Endothelial cell of umbilical vein (primary cell): ENCODE measurements around the gene DTX2. TPM values are rescaled to one million over a fixed set of nuclear protein-coding genes. Genes with fewer than 3 reads are reported as not detected.

Source experiments
- BruUV-seq: library from RNA; stranded (reverse); fragments of 400-500 nt; replicated peaks from 2 replicates; lab custom pipeline; 2021; lab: Mats Ljungman, UMichigan
- CTCF ChIA-PET: fragments of 300-600, 350-600 bp; sonication (Branson Sonifier 250); formaldehyde crosslinking; loops from one replicate; lab custom pipeline; 2021; ENCODE audit warnings: antibody characterized with exemption, inconsistent platforms; lab: Charles Lee
- POLR2A ChIA-PET: fragments of 300-600, 350-600 bp; sonication (Branson Sonifier 250); formaldehyde crosslinking; loops from one replicate; lab custom pipeline; 2021; ENCODE audit warnings: antibody characterized with exemption, inconsistent platforms; lab: Charles Lee
- DNase-seq: peaks from one replicate; pipeline ENCODE4 v3.0.0-alpha.2; 2011; ENCODE audit warnings: low read depth, low spot score
- FAIRE-seq: peaks from 2 replicates; lab custom pipeline; 2011; peaks lifted over from hg19 to GRCh38; lab: Jason Lieb, UNC
- H2AFZ ChIP-seq: 2 replicates; pipeline ENCODE4 v1.6.0; 2012; ENCODE audit warnings: low read depth, low read length, control low read depth, inconsistent platforms
- H3K27ac ChIP-seq: 2 replicates; pipeline ENCODE4 v1.5.1; 2011; ENCODE audit warnings: low read depth, mild to moderate bottlenecking, control low read depth, low read length, moderate library complexity; ENCODE audit not compliant: insufficient read depth
- H3K27me3 ChIP-seq, 2 experiments: 2 replicates each; pipeline versions ENCODE4 v1.6.0 to v1.6.1; 2011; ENCODE audit warnings: low read length in 2 of 2, mixed read lengths in 1 of 2; ENCODE audit not compliant: control insufficient read depth in 2 of 2, insufficient read depth in 2 of 2
- H3K36me3 ChIP-seq, 2 experiments: 2 replicates in 1 of 2; 3 replicates in 1 of 2; pipeline ENCODE4 v1.5.1; 2011; ENCODE audit warnings: low read length in 2 of 2, mild to moderate bottlenecking in 1 of 2, moderate library complexity in 1 of 2; ENCODE audit not compliant: control insufficient read depth in 2 of 2, insufficient read depth in 2 of 2; ENCODE audit errors: extremely low read depth in 1 of 2
- H3K4me1 ChIP-seq: 3 replicates; pipeline ENCODE4 v1.5.1; 2011; ENCODE audit warnings: mild to moderate bottlenecking, low read length; ENCODE audit not compliant: control insufficient read depth, insufficient read depth; ENCODE audit errors: extremely low read depth
- H3K4me2 ChIP-seq: 2 replicates; pipeline ENCODE4 v1.6.1; 2011; ENCODE audit warnings: low read length, control low read depth, mixed read lengths; ENCODE audit not compliant: insufficient read depth
- H3K4me3 ChIP-seq, 3 experiments: fragments of 200-600 bp in 1 of 3; sonication (generic), shearing (Covaris generic) in 1 of 3; replicated peaks in 1 of 3; 2 replicates each; pipeline ENCODE4 v1.5.1; 2011 to 2016; ENCODE audit warnings: control low read depth in 3 of 3, low read length in 3 of 3, mild to moderate bottlenecking in 2 of 3, inconsistent platforms in 1 of 3, low read depth in 1 of 3, moderate library complexity in 1 of 3; ENCODE audit not compliant: insufficient read depth in 1 of 3
- H3K79me2 ChIP-seq: 2 replicates; pipeline ENCODE4 v1.6.0; 2012; ENCODE audit warnings: low read length, inconsistent platforms; ENCODE audit not compliant: control insufficient read depth, insufficient read depth
- H3K9ac ChIP-seq: replicated peaks from 2 replicates; pipeline ENCODE3; 2011; ENCODE audit warnings: low read length, control low read depth; ENCODE audit not compliant: insufficient read depth; ENCODE audit errors: extremely low read depth
- H3K9me1 ChIP-seq: replicated peaks from 3 replicates; pipeline ENCODE4 v1.6.0; 2011; ENCODE audit warnings: mild to moderate bottlenecking, low read length; ENCODE audit not compliant: control insufficient read depth, insufficient read depth; ENCODE audit errors: extremely low read depth
- H3K9me3 ChIP-seq: replicated peaks from 2 replicates; pipeline ENCODE4 v1.5.1; 2012; ENCODE audit warnings: low read length, inconsistent platforms; ENCODE audit not compliant: control insufficient read depth, insufficient read depth
- H4K20me1 ChIP-seq: replicated peaks from 2 replicates; pipeline ENCODE3; 2011; ENCODE audit warnings: mild to moderate bottlenecking, low read length; ENCODE audit not compliant: control insufficient read depth, insufficient read depth; ENCODE audit errors: extremely low read depth
- EZH2 ChIP-seq: IDR thresholded peaks from 2 replicates; pipeline ENCODE4 v1.6.1; 2012; ENCODE audit warnings: borderline replicate concordance, low read depth, mild to moderate bottlenecking, moderate library complexity, low read length, inconsistent platforms; ENCODE audit not compliant: severe bottlenecking
- FOS ChIP-seq: IDR thresholded peaks from 2 replicates; pipeline ENCODE4 v1.6.1; 2011; ENCODE audit warnings: mild to moderate bottlenecking, low read length, moderate library complexity, borderline replicate concordance; ENCODE audit not compliant: insufficient read depth
- GATA2 ChIP-seq: IDR thresholded peaks from 2 replicates; pipeline ENCODE4 v1.7.0; 2011; ENCODE audit warnings: low read depth, mild to moderate bottlenecking, moderate library complexity, mixed read lengths, low read length; ENCODE audit not compliant: insufficient read length, insufficient read depth
- JUN ChIP-seq: IDR thresholded peaks from 2 replicates; pipeline ENCODE4 v1.6.1; 2011; ENCODE audit warnings: borderline replicate concordance, low read depth; ENCODE audit not compliant: insufficient read length, insufficient read depth
- MYC ChIP-seq: IDR thresholded peaks from one replicate; pipeline ENCODE4 v1.6.1; 2011; ENCODE audit warnings: mild to moderate bottlenecking, low read depth, low read length
- POLR2A ChIP-seq: IDR thresholded peaks from 2 replicates; pipeline ENCODE4 v1.6.1; 2012; ENCODE audit warnings: low read depth, mild to moderate bottlenecking, control low read depth, low read length
- POLR2AphosphoS5 ChIP-seq: IDR thresholded peaks from 2 replicates; pipeline ENCODE4 v1.6.1; 2012; ENCODE audit warnings: low read depth, mild to moderate bottlenecking, control low read depth, low read length, moderate library complexity; ENCODE audit not compliant: insufficient read depth
- dilution Hi-C: fragments of 300-500 bp; cut with MboI; formaldehyde crosslinking; loops from one replicate; pipeline ENCODE4 v1.15.0; 2019; ENCODE audit warnings: low sequenced_read_pairs; ENCODE audit not compliant: extremely low pct_ligation_motif_present
- intact Hi-C: fragments of 100-400 bp; cut with micrococcal nuclease; formaldehyde crosslinking; loops from one replicate; pipeline ENCODE4 v1.10.0; 2022
- polyA plus RNA-seq, 4 experiments: library from polyadenylated mRNA; depleted of rRNA in 3 of 4; stranded (reverse) in 3 of 4; unstranded in 1 of 4; fragments of >200 nt; gene quantifications; 2 replicates each; pipeline versions ENCODE4 v1.2.1 to v1.2.3, GENCODE V29; 2011 to 2012; ENCODE audit warnings: missing spikeins in 1 of 4
- total RNA-seq: library from RNA; stranded (reverse); gene quantifications from 2 replicates; pipeline ENCODE4 v1.2.3, GENCODE V29; 2021
- TF ChIP-seq, protein P1 (sequence below), 2 donors: IDR thresholded peaks; 1 replicate in 1 of 2; 2 replicates in 1 of 2; pipeline ENCODE4 v1.5.1; 2011; ENCODE audit warnings: low read length in 2 of 2, mild to moderate bottlenecking in 2 of 2, moderate library complexity in 2 of 2, control low read depth in 1 of 2, inconsistent platforms in 1 of 2, low read depth in 1 of 2; ENCODE audit not compliant: insufficient read depth in 1 of 2; ENCODE audit errors: extremely low read depth in 1 of 2
- TF ChIP-seq, protein P2 (sequence below): IDR thresholded peaks from 2 replicates; pipeline ENCODE4 v1.6.1; 2011; ENCODE audit not compliant: insufficient read depth, insufficient read length

DTX2 gene
- total and polyA plus RNA-seq, 2 donors (not counting 3 experiments of a cell fraction or from before 2014, with no cell fraction given), result 8.5 to 17.1 TPM

DNA sequence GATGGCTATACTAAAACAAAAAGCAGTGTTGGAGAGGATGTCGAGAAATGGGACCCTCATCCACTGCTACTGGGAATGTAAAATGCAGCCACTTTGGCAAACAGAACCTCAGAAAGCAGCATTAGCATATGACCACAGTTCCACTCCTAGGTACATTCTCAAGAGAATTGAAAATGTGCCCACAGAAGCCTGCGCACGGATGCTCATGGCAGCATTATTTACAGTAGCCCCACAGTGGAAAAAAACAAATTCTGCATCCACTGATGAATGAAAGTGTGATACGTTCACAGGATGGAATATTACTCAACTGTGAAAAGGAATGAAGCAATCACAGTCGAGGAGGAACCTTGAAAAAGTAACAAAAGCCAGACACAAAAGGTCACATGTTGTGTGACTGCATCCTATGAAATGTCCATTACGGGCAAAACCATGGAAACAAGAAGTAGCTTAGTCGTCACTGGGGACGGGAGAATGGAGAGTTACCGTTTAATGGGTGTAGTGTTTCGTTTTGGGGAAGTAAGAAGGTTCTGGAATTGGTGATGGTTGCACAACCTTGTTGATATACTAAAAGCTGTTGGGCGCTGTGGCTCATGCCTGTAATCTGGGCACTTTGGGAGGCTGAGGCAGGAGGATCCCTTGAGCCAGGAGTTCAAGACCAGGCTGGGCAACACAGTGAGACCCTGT is 46.4 kb downstream of the DTX2 start:
- Histone ChIP-seq H4K20me1 (no peaks in the 10 kb centered on the region), H3K27me3 (no peaks in the 10 kb centered on the region), H3K9me3 (no peaks in the 10 kb centered on the region), H3K4me1 (no peaks in the 10 kb centered on the region), H3K36me3 (no peaks in the 10 kb centered on the region), H3K9ac (no peak overlapping the region), H3K27ac (no peak overlapping the region), H3K79me2 (no peaks in the 10 kb centered on the region), H3K9me1 (no peaks in the 10 kb centered on the region), H3K4me3 (no peak overlapping the region), H2AFZ (no peak overlapping the region), H3K4me2 (no peak overlapping the region)
- BruUV-seq, result no TSS peak
- dilution Hi-C loops, result no loop called here
- ChIA-PET CTCF (no interaction called here), POLR2A (no interaction called here)
- TF ChIP-seq POLR2A (no peak), FOS (no peak), MYC (no peak), JUN (no peak), POLR2AphosphoS5 (no peak), GATA2 (no peak), EZH2 (no peak)
- TF ChIP-seq, protein P1, sequence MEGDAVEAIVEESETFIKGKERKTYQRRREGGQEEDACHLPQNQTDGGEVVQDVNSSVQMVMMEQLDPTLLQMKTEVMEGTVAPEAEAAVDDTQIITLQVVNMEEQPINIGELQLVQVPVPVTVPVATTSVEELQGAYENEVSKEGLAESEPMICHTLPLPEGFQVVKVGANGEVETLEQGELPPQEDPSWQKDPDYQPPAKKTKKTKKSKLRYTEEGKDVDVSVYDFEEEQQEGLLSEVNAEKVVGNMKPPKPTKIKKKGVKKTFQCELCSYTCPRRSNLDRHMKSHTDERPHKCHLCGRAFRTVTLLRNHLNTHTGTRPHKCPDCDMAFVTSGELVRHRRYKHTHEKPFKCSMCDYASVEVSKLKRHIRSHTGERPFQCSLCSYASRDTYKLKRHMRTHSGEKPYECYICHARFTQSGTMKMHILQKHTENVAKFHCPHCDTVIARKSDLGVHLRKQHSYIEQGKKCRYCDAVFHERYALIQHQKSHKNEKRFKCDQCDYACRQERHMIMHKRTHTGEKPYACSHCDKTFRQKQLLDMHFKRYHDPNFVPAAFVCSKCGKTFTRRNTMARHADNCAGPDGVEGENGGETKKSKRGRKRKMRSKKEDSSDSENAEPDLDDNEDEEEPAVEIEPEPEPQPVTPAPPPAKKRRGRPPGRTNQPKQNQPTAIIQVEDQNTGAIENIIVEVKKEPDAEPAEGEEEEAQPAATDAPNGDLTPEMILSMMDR (IDR thresholded peaks at IDR 0.05; ENCODE audit: extremely low read depth in 1 of 2, insufficient read depth in 1 of 2, low read depth in 1 of 2, low read length in 2 of 2), result no peak
- TF ChIP-seq, protein P2, sequence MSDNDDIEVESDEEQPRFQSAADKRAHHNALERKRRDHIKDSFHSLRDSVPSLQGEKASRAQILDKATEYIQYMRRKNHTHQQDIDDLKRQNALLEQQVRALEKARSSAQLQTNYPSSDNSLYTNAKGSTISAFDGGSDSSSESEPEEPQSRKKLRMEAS, result no peak
- peak; percentile 1 for DNase-seq
- FAIRE-seq, result peak; percentile 52
- intact Hi-C loops, result no loop called here
